Measurements from ENCODE around the gene MYO1B. TPM values are rescaled to one million over a fixed set of nuclear protein-coding genes. Genes with fewer than 3 reads are reported as not detected.

MYO1B gene
- total and polyA plus RNA-seq, 10 of the 15 experiments (the other 5 are each of a cell fraction or from before 2014, with no cell fraction given), result 0.10 to 4.2 (median 1.6) TPM

DNA sequence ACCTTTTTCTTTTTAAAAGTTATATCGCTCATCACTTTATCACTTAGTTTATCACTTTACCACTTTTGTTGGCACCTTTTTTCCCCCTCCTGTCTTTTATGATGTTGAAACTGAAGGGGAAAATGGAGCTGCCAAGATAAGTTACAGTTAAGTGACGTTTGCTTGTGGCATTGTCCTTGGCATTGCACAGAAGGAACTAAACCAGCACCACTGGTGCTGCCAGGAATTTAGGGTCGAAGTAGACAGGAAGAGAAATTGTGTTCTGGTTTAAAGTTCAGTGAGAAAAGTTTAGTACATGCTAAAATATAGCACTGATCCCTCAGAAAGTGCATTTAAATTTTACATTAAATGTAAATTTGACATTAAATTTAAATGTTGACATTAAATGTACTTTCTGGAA, 49.9 kb downstream of the MYO1B start (continued):
- no peak for TF ChIP-seq ZBTB40 (IDR thresholded peaks at IDR 0.05; ENCODE audit: borderline replicate concordance)
- TF ChIP-seq ZBED1 (IDR thresholded peaks at IDR 0.05; ENCODE audit: borderline replicate concordance), result no peak

DNA sequence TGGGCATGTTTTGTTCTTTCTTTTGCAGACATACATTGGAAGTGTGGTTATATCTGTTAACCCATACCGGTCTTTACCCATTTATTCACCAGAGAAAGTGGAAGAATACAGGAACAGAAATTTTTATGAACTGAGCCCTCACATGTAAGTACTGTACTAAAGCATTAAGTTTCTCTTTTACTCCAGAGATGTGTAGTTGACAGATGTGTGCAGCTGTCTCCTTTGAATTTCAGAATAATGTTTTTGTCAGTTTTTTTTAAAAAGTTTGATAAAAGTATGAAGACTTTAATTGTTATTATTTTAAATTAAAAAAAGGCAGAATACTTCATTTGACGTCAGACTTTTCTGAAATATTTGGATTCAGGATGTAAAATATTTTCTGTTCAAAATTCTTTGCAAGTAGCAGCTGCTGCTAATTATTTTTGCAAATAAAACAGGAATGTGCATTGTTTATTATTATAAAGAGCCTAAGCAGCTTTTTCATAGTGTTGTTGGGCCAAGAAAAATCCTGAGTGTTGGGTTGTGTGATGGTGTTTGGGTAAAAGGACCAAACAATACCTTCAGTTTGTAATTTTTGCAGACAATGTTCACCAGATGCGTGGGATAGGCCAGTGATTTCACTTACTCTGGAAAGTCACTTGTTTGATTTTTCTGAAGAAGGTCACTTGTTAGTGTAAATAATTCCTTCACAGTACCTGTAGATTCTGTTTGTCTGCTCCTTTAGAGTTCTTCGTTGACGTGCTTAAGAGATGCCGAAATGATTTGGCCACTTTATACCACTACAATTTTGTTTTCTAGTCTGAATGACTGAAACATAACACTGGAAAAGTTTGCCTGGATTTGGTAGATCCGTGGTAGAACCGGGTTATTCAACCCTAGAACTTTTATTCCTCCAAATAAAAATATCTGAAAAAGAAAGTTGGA, 51.1 kb downstream of the MYO1B start:
- SMC1A ChIA-PET (ENCODE audit: uncharacterized antibody, unreplicated experiment), result no interaction called here

More for the DNA sequence above, 51.1 kb downstream of the MYO1B start:
- TF ChIP-seq EED (IDR thresholded peaks at IDR 0.05; ENCODE audit: low read depth), result no peak
- no peak for TF ChIP-seq MYC (IDR thresholded peaks at IDR 0.05; ENCODE audit: insufficient read depth, insufficient read length, insufficient replicate concordance, low read length, severe bottlenecking)
- TF ChIP-seq ZNF384 (IDR thresholded peaks at IDR 0.05; ENCODE audit: borderline replicate concordance, low read depth, low read length), result no peak
- no peak for TF ChIP-seq EP300 (IDR thresholded peaks at IDR 0.05; ENCODE audit: borderline replicate concordance in 1 of 2, control insufficient read depth in 1 of 2, low read depth in 2 of 2, low read length in 2 of 2)
- TF ChIP-seq POLR2AphosphoS2 (IDR thresholded peaks at IDR 0.05; ENCODE audit: low read depth, low read length), result no peak
- TF ChIP-seq PAX8 (IDR thresholded peaks at IDR 0.05), result no peak
- TF ChIP-seq NFYA (IDR thresholded peaks at IDR 0.05; ENCODE audit: borderline replicate concordance, low read depth, low read length), result no peak
- no peak for TF ChIP-seq NBN (IDR thresholded peaks at IDR 0.05)
- no peak for TF ChIP-seq NFXL1 (IDR thresholded peaks at IDR 0.05; ENCODE audit: borderline replicate concordance)
- no peak for TF ChIP-seq HDGF (IDR thresholded peaks at IDR 0.05)
- TF ChIP-seq RCOR1 (conservative IDR thresholded peaks at IDR 0.05; ENCODE audit: low read depth, low read length), result no peak
- TF ChIP-seq, protein P1, sequence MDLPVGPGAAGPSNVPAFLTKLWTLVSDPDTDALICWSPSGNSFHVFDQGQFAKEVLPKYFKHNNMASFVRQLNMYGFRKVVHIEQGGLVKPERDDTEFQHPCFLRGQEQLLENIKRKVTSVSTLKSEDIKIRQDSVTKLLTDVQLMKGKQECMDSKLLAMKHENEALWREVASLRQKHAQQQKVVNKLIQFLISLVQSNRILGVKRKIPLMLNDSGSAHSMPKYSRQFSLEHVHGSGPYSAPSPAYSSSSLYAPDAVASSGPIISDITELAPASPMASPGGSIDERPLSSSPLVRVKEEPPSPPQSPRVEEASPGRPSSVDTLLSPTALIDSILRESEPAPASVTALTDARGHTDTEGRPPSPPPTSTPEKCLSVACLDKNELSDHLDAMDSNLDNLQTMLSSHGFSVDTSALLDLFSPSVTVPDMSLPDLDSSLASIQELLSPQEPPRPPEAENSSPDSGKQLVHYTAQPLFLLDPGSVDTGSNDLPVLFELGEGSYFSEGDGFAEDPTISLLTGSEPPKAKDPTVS (IDR thresholded peaks at IDR 0.05; ENCODE audit: low read depth, low read length), result no peak
- no peak for TF ChIP-seq IKZF2 (IDR thresholded peaks at IDR 0.05)
- TF ChIP-seq HDAC6 (IDR thresholded peaks at IDR 0.05; ENCODE audit: unreplicated experiment), result no peak
- no peak for TF ChIP-seq TBL1XR1 (IDR thresholded peaks at IDR 0.05; ENCODE audit: low read depth, low read length)
- no peak for TF ChIP-seq JUNB (IDR thresholded peaks at IDR 0.05)
- Histone ChIP-seq H3K4me3 (no peak overlapping the region), H3K4me2 (ENCODE audit: control insufficient read depth, insufficient read depth) (no peak overlapping the region), H3K27me3 (replicated peaks in 1 of 2; ENCODE audit: control insufficient read depth in 2 of 2, insufficient read depth in 2 of 2, low read length in 1 of 2) (no peaks in the 10 kb centered on the region; a peak in 1 of 4 replicates), H4K20me1 (ENCODE audit: control insufficient read depth, insufficient read depth) (no peaks in the 10 kb centered on the region), H3K27ac (ENCODE audit: control insufficient read depth, insufficient read depth) (no peak overlapping the region), H3K4me1 (ENCODE audit: control insufficient read depth, insufficient read depth, low read length) (no peaks in the 10 kb centered on the region), H3K79me2 (ENCODE audit: control insufficient read depth, insufficient read depth, low read length) (no peaks in the 10 kb centered on the region), H3K9me3 (replicated peaks; ENCODE audit: control insufficient read depth, insufficient read depth, low read length) (no peaks in the 10 kb centered on the region), H2AFZ (ENCODE audit: control insufficient read depth, low read depth, low read length) (no peak overlapping the region), H3K9ac (ENCODE audit: control insufficient read depth, insufficient read depth, low read length) (no peak overlapping the region), H3K36me3 (ENCODE audit: control insufficient read depth in 2 of 2, insufficient read depth in 2 of 2, low read length in 1 of 2) (no peaks in the 10 kb centered on the region)
- whole genome bisulfite sequencing (ENCODE audit: insufficient coverage, insufficient replicate concordance, low lambda C conversion rate, missing lambda C conversion rate), result 36% methylated on average over 8 of the region's 8 CpGs
- ATAC-seq (no peak), DNase-seq (ENCODE audit: low read depth, low spot score) (no peak), FAIRE-seq (no peak)
- CTCF ChIA-PET, result no interaction called here
- intact Hi-C loops (cut with micrococcal nuclease; ENCODE audit: unreplicated experiment), result no loop called here
- POLR2A ChIA-PET, result no interaction called here
- no TSS peak for BruUV-seq (replicated peaks)
- RAD21 ChIA-PET (ENCODE audit: unreplicated experiment), result no interaction called here
- in situ Hi-C loops (cut with MboI), result no loop called here

All from GM12878 (cell line).